GM12878 (cell line): ENCODE data around the gene GRIN2A. TPM values are rescaled to one million over a fixed set of nuclear protein-coding genes. Genes with fewer than 3 reads are reported as not detected.
"Not testable (repeated sequence)": the region's sequence is repeated elsewhere in the genome, so short reads cannot be mapped to it uniquely, and the experiment has no call there.

Experiments used
- ATAC-seq: fragments of 200-7000 bp; cut with Tn5 transposase; 3 replicates; pipeline ENCODE4 v1.9.1; 2020; ENCODE audit warnings: mild to moderate bottlenecking, moderate library complexity
- BruUV-seq: library from RNA; stranded (reverse); fragments of 400-500 nt; replicated peaks from 2 replicates; lab custom pipeline; 2021; lab: Mats Ljungman, UMichigan
- CTCF ChIA-PET: fragments of 300-600 bp; sonication (Branson Sonifier 250); formaldehyde crosslinking; extraction: SDS; loops from one replicate; lab custom pipeline; 2021; ENCODE audit warnings: inconsistent platforms; lab: Yijun Ruan, JAX
- POLR2A ChIA-PET: fragments of 350-600 bp; formaldehyde crosslinking; extraction: SDS; loops from one replicate; lab custom pipeline; 2021; ENCODE audit warnings: inconsistent platforms; lab: Charles Lee
- RAD21 ChIA-PET: fragments of 300-600 bp; sonication (Branson Sonifier 250); formaldehyde crosslinking; loops from one replicate; lab custom pipeline; 2023; ENCODE audit warnings: antibody characterized with exemption; ENCODE audit not compliant: unreplicated experiment; lab: Charles Lee
- SMC1A ChIA-PET: fragments of 300-600 bp; sonication (Branson Sonifier 250); formaldehyde crosslinking; loops from one replicate; lab custom pipeline; 2023; ENCODE audit not compliant: unreplicated experiment, uncharacterized antibody; lab: Charles Lee
- DNase-seq: peaks from one replicate; pipeline ENCODE4 v3.0.0-alpha.2; 2011; ENCODE audit warnings: low read depth, low spot score
- FAIRE-seq: peaks from 3 replicates; lab custom pipeline; 2011; peaks lifted over from hg19 to GRCh38; lab: Jason Lieb, UNC
- H2AFZ ChIP-seq: 2 replicates; pipeline ENCODE4 v1.6.0; 2011; ENCODE audit warnings: low read depth, low read length, control low read depth; ENCODE audit not compliant: control insufficient read depth
- H3K27ac ChIP-seq: 2 replicates; pipeline ENCODE4 v1.5.1; 2011; ENCODE audit warnings: control low read depth; ENCODE audit not compliant: control insufficient read depth, insufficient read depth
- H3K27me3 ChIP-seq, 2 experiments: replicated peaks in 1 of 2; 2 replicates each; pipeline versions ENCODE4 v1.6.0 to v1.6.1; 2011; ENCODE audit warnings: low read length in 1 of 2; ENCODE audit not compliant: control insufficient read depth in 2 of 2, insufficient read depth in 2 of 2
- H3K36me3 ChIP-seq, 2 experiments: 2 replicates each; pipeline ENCODE4 v1.5.1; 2011; ENCODE audit warnings: low read length in 1 of 2; ENCODE audit not compliant: control insufficient read depth in 2 of 2, insufficient read depth in 2 of 2
- H3K4me1 ChIP-seq: 2 replicates; pipeline ENCODE4 v1.6.1; 2011; ENCODE audit warnings: mild to moderate bottlenecking, low read length, moderate library complexity, mixed read lengths; ENCODE audit not compliant: control insufficient read depth, insufficient read depth
- H3K4me2 ChIP-seq: 2 replicates; pipeline ENCODE4 v1.6.0; 2011; ENCODE audit warnings: control low read depth; ENCODE audit not compliant: control insufficient read depth, insufficient read depth
- H3K4me3 ChIP-seq: fragments of 200-600 bp; sonication (generic); 2 replicates; pipeline ENCODE4 v1.5.1; 2016
- H3K79me2 ChIP-seq: 2 replicates; pipeline ENCODE4 v1.6.0; 2011; ENCODE audit warnings: low read length; ENCODE audit not compliant: control insufficient read depth, insufficient read depth
- H3K9ac ChIP-seq: 2 replicates; pipeline ENCODE4 v1.8.0; 2011; ENCODE audit warnings: low read length, control low read depth, mixed read lengths; ENCODE audit not compliant: control insufficient read depth, insufficient read depth
- H3K9me3 ChIP-seq: replicated peaks from 3 replicates; pipeline ENCODE4 v1.5.1; 2011; ENCODE audit warnings: mild to moderate bottlenecking, low read length; ENCODE audit not compliant: control insufficient read depth, insufficient read depth
- H4K20me1 ChIP-seq: 2 replicates; pipeline ENCODE4 v1.6.0; 2011; ENCODE audit not compliant: control insufficient read depth, insufficient read depth
- EGR1 ChIP-seq, 2 experiments: IDR thresholded peaks; 1 replicate in 1 of 2; 2 replicates in 1 of 2; pipeline ENCODE4 v1.6.1; 2011 to 2012; ENCODE audit warnings: low read depth in 2 of 2, low read length in 2 of 2, borderline replicate concordance in 1 of 2, mild to moderate bottlenecking in 1 of 2, moderate library complexity in 1 of 2
- IRF5 ChIP-seq: fragments of 450-650 bp; IDR thresholded peaks from 2 replicates; pipeline ENCODE4 v1.6.1; 2017; ENCODE audit warnings: borderline replicate concordance
- MAX ChIP-seq: IDR thresholded peaks from 2 replicates; pipeline ENCODE4 v1.6.1; 2012; ENCODE audit warnings: low read depth, low read length, improper control_type of control experiment
- PAX5 ChIP-seq: IDR thresholded peaks from 2 replicates; pipeline ENCODE4 v1.6.1; 2011; ENCODE audit warnings: low read depth, low read length, borderline replicate concordance
- RUNX3 ChIP-seq: IDR thresholded peaks from 2 replicates; pipeline ENCODE4 v1.6.1; 2012; ENCODE audit warnings: low read length, inconsistent platforms
- SREBF1 ChIP-seq: IDR thresholded peaks from 2 replicates; pipeline ENCODE4 v1.6.1; 2012; ENCODE audit warnings: mild to moderate bottlenecking, low read length
- ZNF592 ChIP-seq: fragments of 450-650 bp; IDR thresholded peaks from 2 replicates; pipeline ENCODE4 v1.6.1; 2017; ENCODE audit warnings: mild to moderate bottlenecking, moderate library complexity
- WGBS: methylation state at CpG from one replicate; pipeline ENCODE4 v1.1.6; 2016; ENCODE audit warnings: low lambda C conversion rate; ENCODE audit not compliant: insufficient replicate concordance, insufficient coverage; ENCODE audit errors: missing lambda C conversion rate; 5-methylcytosine and 5-hydroxymethylcytosine counted together
- in situ Hi-C: fragments of 300-500 bp; cut with MboI; formaldehyde crosslinking; loops from 9 replicates; pipeline ENCODE4 v1.14.3; 2018; ENCODE audit warnings: mixed read lengths
- intact Hi-C: fragments of 100-400 bp; cut with micrococcal nuclease; formaldehyde crosslinking; loops from one replicate; pipeline ENCODE4 v1.14.2; 2022; ENCODE audit not compliant: unreplicated experiment
- polyA plus RNA-seq, 11 experiments: library from polyadenylated mRNA; depleted of rRNA in 4 of 11; unstranded in 6 of 11; stranded (reverse) in 5 of 11; fragments of >200 nt; fragmentation: Nextera tagmentation in 4 of 11; fragmentation: Illumina TruSeq in 1 of 11; extraction: Ambion mirVana in 4 of 11; extraction: Trizol in 1 of 11; gene quantifications; 1 replicate in 1 of 11; 2 replicates in 10 of 11; pipeline versions ENCODE4 v1.2.1 to v1.2.3, GENCODE V29; 2011 to 2016; ENCODE audit warnings: inconsistent platforms in 2 of 11, missing spikeins in 2 of 11, low read depth in 1 of 11
- total RNA-seq, 4 experiments: library from RNA; depleted of rRNA in 3 of 4; stranded (reverse); fragments of >200 nt in 3 of 4; fragmentation: Illumina TruSeq in 1 of 4; extraction: Trizol in 1 of 4; gene quantifications; 2 replicates each; pipeline versions ENCODE4 v1.2.1 to v1.2.3, GENCODE V29; 2013 to 2021

Gene GRIN2A
- total and polyA plus RNA-seq, 10 of the 15 experiments (the other 5 are each of a cell fraction or from before 2014, with no cell fraction given) = 2.4 to 13.3 (median 7.3) TPM

GRCh38 chr16:9885467-9885866, 296.8 kb downstream of the GRIN2A start (continued):
- TF ChIP-seq IRF5 = no peak

- H3K4me2 ChIP-seq, intact Hi-C loops, H3K4me1 ChIP-seq, H3K27ac ChIP-seq, ATAC-seq, in situ Hi-C loops, H3K27me3 ChIP-seq, H3K36me3 ChIP-seq, H2AFZ ChIP-seq, FAIRE-seq, BruUV-seq, H3K9ac ChIP-seq, H4K20me1 ChIP-seq, DNase-seq, H3K9me3 ChIP-seq, H3K79me2 ChIP-seq, H3K4me3 ChIP-seq: not testable (repeated sequence)
- ChIA-PET RAD21 (interaction anchor here (0.8 to 1.8 kb wide), 2 partner anchors 8 to 53 kb away, joined by 3 to 5 read pairs; no protein-coding TSS in a partner anchor), SMC1A (interaction anchor here (0.6 to 3.1 kb wide), 4 partner anchors 13 to 58 kb away, joined by 3 to 10 read pairs (median 4); no protein-coding TSS in a partner anchor), CTCF (interaction anchor here (1.0 kb wide), 1 partner anchor 15 kb away, joined by 3 read pairs; no protein-coding TSS in a partner anchor), POLR2A (interaction anchor here (1.0 kb wide), 1 partner anchor 8 kb away, joined by 3 read pairs; no protein-coding TSS in a partner anchor)
- WGBS = 0% methylated on average over 3 of the region's 3 CpGs
Measured at GRCh38 chr16:9875981-9876380, 306.2 kb downstream of the GRIN2A start.

GRCh38 chr16:9874219-9874618, 308.0 kb downstream of the GRIN2A start:
- POLR2A ChIA-PET = no interaction called here
- intact Hi-C loops (no loop called here), in situ Hi-C loops (no loop called here)
- DNase-seq = no peak
- Histone ChIP-seq H4K20me1 (no peaks in the 10 kb centered on the region), H3K27ac (no peak overlapping the region), H3K9ac (no peak overlapping the region), H3K4me3 (no peak overlapping the region), H3K79me2 (no peaks in the 10 kb centered on the region), H2AFZ (no peak overlapping the region), H3K9me3 (no peaks in the 10 kb centered on the region; the same call in 2 of the 3 replicates), H3K4me1 (no peaks in the 10 kb centered on the region), H3K36me3 (no peaks in the 10 kb centered on the region), H3K4me2 (no peak overlapping the region), H3K27me3 (no peaks in the 10 kb centered on the region)
- WGBS = 20% methylated on average over 7 of the region's 7 CpGs
- RAD21 ChIA-PET = no interaction called here
- no peak for ATAC-seq
- CTCF ChIA-PET = interaction anchor here (1.1 to 1.5 kb wide), 2 partner anchors 18 to 37 kb away, joined by 3 to 4 read pairs; no protein-coding TSS in a partner anchor
- SMC1A ChIA-PET = interaction anchor here (0.5 to 1.9 kb wide), 4 partner anchors 9 to 103 kb away, joined by 3 to 5 read pairs (median 4); no protein-coding TSS in a partner anchor
- BruUV-seq = no TSS peak
- no peak for FAIRE-seq
- TF ChIP-seq SREBF1 (no peak), ZNF592 (no peak), RUNX3 (no peak), MAX (no peak), PAX5 (no peak), EGR1 (IDR thresholded peaks at IDR 0.05; ENCODE audit: borderline replicate concordance in 1 of 2, low read depth in 2 of 2, low read length in 2 of 2) (no peak)
